ENCODE measurements around the gene KIFC1. TPM values are rescaled to one million over a fixed set of nuclear protein-coding genes. Genes with fewer than 3 reads are reported as not detected.

KIFC1 gene
- total and polyA plus RNA-seq, 4 experiments from 2014 or later: 0.54 to 0.69 (median 0.61) TPM; not detected in 1

DNA sequence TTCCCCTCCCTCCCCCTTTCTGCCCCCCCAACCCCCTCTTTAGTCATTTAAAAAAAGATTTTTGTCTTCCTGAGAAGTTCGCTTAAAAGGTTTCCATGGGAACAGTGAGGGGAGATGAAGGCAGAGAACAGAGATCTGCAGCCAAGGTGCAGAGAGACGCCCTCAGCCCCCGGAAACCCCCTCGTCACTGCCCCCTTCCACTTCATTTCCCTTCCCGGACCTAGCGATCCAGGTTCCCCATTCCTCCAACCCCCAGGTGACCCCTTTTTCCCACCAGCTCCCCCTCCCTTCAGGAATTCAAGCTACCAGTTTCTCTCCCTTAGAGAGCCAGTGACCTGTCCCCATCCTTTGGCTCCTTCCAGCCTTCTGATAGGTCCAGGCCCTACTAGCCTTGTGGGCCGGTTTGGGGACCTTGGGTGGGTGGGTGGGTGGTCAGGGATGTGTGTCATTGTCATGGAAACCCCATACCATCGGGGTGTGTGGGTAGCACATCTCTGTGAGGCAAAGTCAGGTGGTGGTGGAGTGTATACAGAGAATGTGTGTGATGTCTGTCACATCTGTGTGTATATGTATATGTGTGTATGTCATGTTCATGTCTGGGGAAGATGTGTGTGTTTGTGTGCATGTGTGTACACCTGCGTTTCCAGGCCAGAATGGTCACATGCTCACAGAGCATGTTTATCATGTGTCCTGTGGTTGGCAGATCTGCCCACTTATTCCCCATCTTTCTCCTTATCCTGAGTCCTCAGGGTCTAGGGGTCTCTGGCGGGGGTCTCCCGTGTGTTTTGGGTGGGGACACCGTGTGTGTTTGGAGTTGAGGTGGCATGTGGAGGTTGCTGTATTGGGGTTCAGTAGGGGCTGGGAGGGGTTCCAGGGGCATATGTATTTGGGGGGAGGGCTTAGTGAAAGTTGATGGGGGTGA is 35.2 kb downstream of the KIFC1 start:
- ChIA-PET POLR2A (ENCODE audit: partially characterized antibody) (interaction anchor here (0.8 to 4.7 kb wide), 15 partner anchors 10 to 177 kb away, joined by 3 to 64 read pairs (median 14); partner anchors contain the start of genes B3GALT4, BAK1, CUTA and KIFC1), CTCF (ENCODE audit: partially characterized antibody) (interaction anchor here (0.6 to 2.6 kb wide), 5 partner anchors 11 to 157 kb away, joined by 3 to 26 read pairs (median 7); no protein-coding TSS in a partner anchor)
- peaks cover 0 to 2% (median 0%) of the 10 kb centered on the region in 8 donors for H3K9me3 Mint-ChIP-seq
- H3K4me1 Mint-ChIP-seq: peaks cover 59 to 95% (median 66%) of the 10 kb centered on the region in 4 donors
- Histone ChIP-seq H3K4me1 (ENCODE audit: insufficient read depth, low read length) (peaks cover 62% of the 10 kb centered on the region), H3K36me3 (ENCODE audit: insufficient read depth, low read length) (no peaks in the 10 kb centered on the region), H3K27me3 (ENCODE audit: insufficient read depth, low read length) (no peaks in the 10 kb centered on the region), H3K4me3 (ENCODE audit: low read length in 2 of 2) (peak overlapping the region; percentile 48 to 63), H3K27ac (ENCODE audit: low read depth, low read length) (peak overlapping the region; percentile 90), H3K9me3 (ENCODE audit: control insufficient read depth in 1 of 2, low read length in 2 of 2) (no peaks in the 10 kb centered on the region)
- H3K4me3 Mint-ChIP-seq: peak overlapping the region; percentile 84 to 99 (median 94)
- intact Hi-C loops (cut with micrococcal nuclease): loop anchor here (1.0 kb wide), 2 partner anchors 9 to 36 kb away; partner anchors contain the start of genes CUTA and KIFC1
- DNase-seq: peak; percentile 45 to 77 (median 54)
- H3K27me3 Mint-ChIP-seq: no peaks in the 10 kb centered on the region
- peak overlapping the region; percentile 96 to 100 (median 98) for H3K27ac Mint-ChIP-seq
- peaks cover 0 to 10% of the 10 kb centered on the region in 2 donors for H3K36me3 Mint-ChIP-seq

DNA sequence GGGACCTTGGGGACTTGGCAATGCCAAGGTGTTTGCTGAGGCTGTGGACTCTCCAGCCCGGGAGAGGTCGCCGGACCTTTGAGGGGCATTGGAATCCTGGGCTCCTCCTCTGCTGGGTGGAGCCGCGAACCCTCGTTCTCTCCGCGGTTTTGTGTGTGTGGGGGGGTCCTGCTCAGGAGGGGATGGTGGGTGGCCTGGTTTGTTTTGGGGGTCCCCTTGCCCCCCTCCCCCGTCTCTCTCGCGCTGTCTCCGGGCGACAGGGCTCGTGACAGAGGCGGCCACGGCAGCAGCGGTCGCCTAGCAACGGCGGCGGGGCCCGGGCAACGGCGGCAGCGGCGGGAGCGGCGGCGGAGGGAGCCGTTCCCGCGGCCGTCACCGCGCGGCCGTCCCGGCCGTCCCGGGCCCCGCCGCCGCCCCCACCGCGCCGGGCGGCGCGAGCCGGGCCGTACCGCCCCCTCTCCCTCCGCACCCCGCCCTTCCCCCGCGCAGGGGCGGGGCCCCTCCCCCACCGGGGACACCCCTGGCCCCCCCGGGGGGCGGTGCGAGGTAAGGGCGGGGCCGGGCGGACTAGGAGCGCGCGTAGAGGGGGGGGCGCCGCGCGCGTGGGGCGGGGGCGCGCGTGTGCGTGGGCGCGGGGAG is 36.1 kb downstream of the KIFC1 start:
- DNase-seq: peak; percentile 61 to 78 (median 65)
- peaks cover 0 to 2% (median 0%) of the 10 kb centered on the region in 8 donors for H3K9me3 Mint-ChIP-seq
- peak overlapping the region; percentile 96 to 100 (median 98) for H3K27ac Mint-ChIP-seq
- H3K4me1 Mint-ChIP-seq: peaks cover 63 to 95% (median 72%) of the 10 kb centered on the region in 4 donors
- peak overlapping the region; percentile 87 to 99 (median 94) for H3K4me3 Mint-ChIP-seq
- no peaks in the 10 kb centered on the region for H3K27me3 ChIP-seq (ENCODE audit: insufficient read depth, low read length)
- ChIA-PET CTCF (ENCODE audit: partially characterized antibody) (no interaction called here), POLR2A (ENCODE audit: partially characterized antibody) (interaction anchor here (0.8 to 4.1 kb wide), 5 partner anchors 10 to 151 kb away, joined by 3 to 77 read pairs (median 18); partner anchors contain the start of genes B3GALT4, CUTA, PHF1 and SYNGAP1)
- H3K36me3 Mint-ChIP-seq: peaks cover 0 to 11% of the 10 kb centered on the region in 2 donors
- peak overlapping the region; percentile 90 for H3K27ac ChIP-seq (ENCODE audit: low read depth, low read length)
- peaks cover 68% of the 10 kb centered on the region for H3K4me1 ChIP-seq (ENCODE audit: insufficient read depth, low read length)
- intact Hi-C loops (cut with micrococcal nuclease): loop anchor here (2.0 kb wide), 1 partner anchor 143 kb away; no protein-coding TSS in a partner anchor
- peak overlapping the region; percentile 48 to 63 for H3K4me3 ChIP-seq (ENCODE audit: low read length in 2 of 2)
- H3K9me3 ChIP-seq (ENCODE audit: control insufficient read depth in 1 of 2, low read length in 2 of 2): no peaks in the 10 kb centered on the region
- H3K27me3 Mint-ChIP-seq: no peaks in the 10 kb centered on the region
- H3K36me3 ChIP-seq (ENCODE audit: insufficient read depth, low read length): no peaks in the 10 kb centered on the region

DNA sequence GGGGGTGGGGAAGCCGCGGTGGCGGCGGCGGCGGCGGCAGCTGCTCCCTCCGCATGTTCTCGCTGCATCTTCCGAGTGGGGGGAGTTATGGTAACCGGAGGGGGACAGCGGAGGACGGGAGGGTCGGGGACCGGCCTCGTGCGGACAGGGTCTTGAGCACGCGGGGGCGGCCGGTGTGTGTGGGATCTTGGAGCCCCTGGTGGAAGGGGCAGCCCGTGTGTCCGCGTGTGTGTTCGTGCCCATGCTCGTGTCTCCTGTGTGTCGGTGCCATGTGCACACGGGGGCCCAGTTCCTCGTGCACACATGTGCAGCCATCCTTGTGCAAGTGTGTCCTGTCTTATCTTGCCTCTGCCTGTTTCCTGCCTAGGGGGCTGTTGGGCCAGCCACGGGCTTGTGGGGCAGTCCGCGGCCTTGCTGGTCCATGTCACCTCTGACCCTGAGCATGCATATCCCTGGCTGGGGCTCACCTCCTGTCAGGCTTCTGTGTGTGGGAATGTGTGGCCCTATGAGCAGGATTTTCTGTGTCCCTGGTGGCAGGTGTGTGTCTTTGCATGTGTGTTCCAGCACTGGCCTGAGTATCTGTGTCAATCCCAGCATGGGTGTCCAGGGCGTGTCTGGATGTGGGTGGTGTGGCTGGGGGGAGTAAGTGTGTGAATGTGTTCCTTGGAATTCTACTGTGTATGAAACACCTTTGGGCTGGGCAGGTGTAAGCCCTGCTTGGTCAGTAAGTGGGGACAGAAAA is 36.8 kb downstream of the KIFC1 start:
- DNase-seq: peak in 4 of 5 donors; percentile 46 to 56 (median 52)
- Histone ChIP-seq H3K4me3 (ENCODE audit: low read length in 2 of 2) (peak overlapping the region; percentile 21 to 66), H3K27me3 (ENCODE audit: insufficient read depth, low read length) (no peaks in the 10 kb centered on the region), H3K27ac (ENCODE audit: low read depth, low read length) (peak overlapping the region; percentile 76), H3K36me3 (ENCODE audit: insufficient read depth, low read length) (no peaks in the 10 kb centered on the region), H3K9me3 (ENCODE audit: control insufficient read depth in 1 of 2, low read length in 2 of 2) (no peaks in the 10 kb centered on the region), H3K4me1 (ENCODE audit: insufficient read depth, low read length) (peaks cover 68% of the 10 kb centered on the region)
- H3K27me3 Mint-ChIP-seq: no peaks in the 10 kb centered on the region
- H3K4me3 Mint-ChIP-seq: peak overlapping the region; percentile 84 to 94 (median 91)
- H3K27ac Mint-ChIP-seq: peak overlapping the region; percentile 94 to 99 (median 98)
- peaks cover 65 to 94% (median 76%) of the 10 kb centered on the region in 4 donors for H3K4me1 Mint-ChIP-seq
- H3K36me3 Mint-ChIP-seq: peaks cover 0 to 14% of the 10 kb centered on the region in 2 donors
- intact Hi-C loops (cut with micrococcal nuclease): loop anchor here (2.0 kb wide), 1 partner anchor 142 kb away; no protein-coding TSS in a partner anchor
- ChIA-PET CTCF (ENCODE audit: partially characterized antibody) (interaction anchor here (0.8 to 1.8 kb wide), 6 partner anchors 10 to 150 kb away, joined by 3 to 8 read pairs (median 3); partner anchors contain the start of genes CUTA, SYNGAP1 and ZBTB9), POLR2A (ENCODE audit: partially characterized antibody) (interaction anchor here (0.8 to 4.7 kb wide), 15 partner anchors 11 to 457 kb away, joined by 3 to 77 read pairs (median 10); partner anchors contain the start of genes B3GALT4, BAK1, CUTA and PHF1)
- H3K9me3 Mint-ChIP-seq: peaks cover 0 to 2% (median 0%) of the 10 kb centered on the region in 8 donors

DNA sequence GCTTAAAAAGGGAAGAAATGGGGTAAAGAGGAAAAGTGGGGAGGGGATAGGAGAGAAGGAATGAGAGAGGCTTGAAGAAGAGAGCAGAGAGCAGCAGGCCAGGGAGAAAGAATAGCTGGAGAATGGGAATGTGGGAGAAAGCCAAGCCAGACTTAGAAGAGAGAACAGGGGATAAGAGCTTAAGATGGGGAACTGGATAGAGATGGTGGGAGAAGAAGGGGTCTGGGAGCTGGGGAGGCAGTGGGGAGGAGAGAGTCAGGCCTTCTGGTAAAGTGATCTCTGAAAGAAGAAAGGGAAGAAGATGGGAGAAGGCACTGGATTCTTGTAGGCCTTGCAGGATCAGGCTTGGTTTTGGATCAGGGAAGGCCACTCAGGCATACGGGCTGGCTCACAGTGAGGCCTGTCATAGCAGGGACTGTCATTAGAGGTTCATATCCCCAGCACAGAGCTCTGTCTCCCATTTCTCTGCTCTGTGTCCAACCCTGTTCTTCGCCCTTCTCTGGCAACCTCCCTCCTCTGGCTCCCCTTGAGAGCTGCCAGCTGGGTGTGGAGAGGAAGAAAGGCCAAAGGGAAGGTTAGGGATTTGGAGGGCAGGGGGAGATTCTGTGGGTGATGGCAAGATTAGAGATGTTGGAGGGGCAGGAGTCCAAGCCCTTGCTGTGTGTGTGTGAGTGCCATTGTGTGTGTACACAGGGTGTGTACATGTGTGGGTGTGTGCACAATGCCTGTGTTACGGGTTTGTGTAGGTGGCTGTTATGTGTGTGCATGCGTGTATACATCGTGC is 37.5 kb downstream of the KIFC1 start:
- Mint-ChIP-seq H3K4me1 (peaks cover 63 to 86% (median 75%) of the 10 kb centered on the region in 4 donors), H3K36me3 (peaks cover 0 to 18% of the 10 kb centered on the region in 2 donors), H3K27ac (peak overlapping the region; percentile 94 to 99 (median 98)), H3K27me3 (no peaks in the 10 kb centered on the region), H3K9me3 (peaks cover 0 to 2% (median 0%) of the 10 kb centered on the region in 8 donors), H3K4me3 (peak overlapping the region; percentile 84 to 94 (median 91))
- ChIA-PET CTCF (ENCODE audit: partially characterized antibody) (interaction anchor here (0.8 to 1.8 kb wide), 7 partner anchors 10 to 150 kb away, joined by 3 to 8 read pairs (median 3); partner anchors contain the start of genes CUTA, SYNGAP1 and ZBTB9), POLR2A (ENCODE audit: partially characterized antibody) (interaction anchor here (0.9 to 4.7 kb wide), 17 partner anchors 11 to 457 kb away, joined by 3 to 77 read pairs (median 10); partner anchors contain the start of genes B3GALT4, BAK1, CUTA and KIFC1)
- no peaks in the 10 kb centered on the region for H3K27me3 ChIP-seq (ENCODE audit: insufficient read depth, low read length)
- peaks cover 65% of the 10 kb centered on the region for H3K4me1 ChIP-seq (ENCODE audit: insufficient read depth, low read length)
- peak overlapping the region; percentile 54 to 66 for H3K4me3 ChIP-seq (ENCODE audit: low read length in 2 of 2)
- no peak for DNase-seq
- intact Hi-C loops (cut with micrococcal nuclease): loop anchor here (2.0 kb wide), 1 partner anchor 142 kb away; no protein-coding TSS in a partner anchor
- H3K36me3 ChIP-seq (ENCODE audit: insufficient read depth, low read length): no peaks in the 10 kb centered on the region
- peak overlapping the region; percentile 76 for H3K27ac ChIP-seq (ENCODE audit: low read depth, low read length)
- H3K9me3 ChIP-seq (ENCODE audit: control insufficient read depth in 1 of 2, low read length in 2 of 2): no peaks in the 10 kb centered on the region

DNA sequence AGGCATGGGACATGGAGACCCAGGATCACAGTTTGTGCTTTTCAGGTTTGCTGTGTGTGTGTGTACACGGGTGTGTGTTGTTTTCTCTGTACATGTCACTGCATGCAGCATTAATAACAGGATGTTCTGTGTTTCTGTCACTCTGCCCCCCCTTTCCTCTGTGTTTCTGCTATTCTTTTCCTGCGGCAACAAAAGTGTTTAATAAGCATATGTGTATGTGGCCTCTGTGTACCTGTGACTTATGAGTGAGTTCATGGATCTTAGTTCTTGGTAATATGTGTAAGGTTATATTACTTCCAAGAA is 38.1 kb downstream of the KIFC1 start:
- H3K27me3 Mint-ChIP-seq: no peaks in the 10 kb centered on the region
- peaks cover 0 to 21% of the 10 kb centered on the region in 2 donors for H3K36me3 Mint-ChIP-seq
- Histone ChIP-seq H3K27ac (ENCODE audit: low read depth, low read length) (peak overlapping the region; percentile 76), H3K27me3 (ENCODE audit: insufficient read depth, low read length) (no peaks in the 10 kb centered on the region), H3K4me3 (ENCODE audit: low read length in 2 of 2) (peak overlapping the region; percentile 11 to 54), H3K9me3 (ENCODE audit: control insufficient read depth in 1 of 2, low read length in 2 of 2) (no peaks in the 10 kb centered on the region), H3K36me3 (ENCODE audit: insufficient read depth, low read length) (no peaks in the 10 kb centered on the region), H3K4me1 (ENCODE audit: insufficient read depth, low read length) (peaks cover 60% of the 10 kb centered on the region)
- intact Hi-C loops (cut with micrococcal nuclease): loop anchor here (2.0 kb wide), 1 partner anchor 141 kb away; no protein-coding TSS in a partner anchor
- peak overlapping the region; percentile 94 to 99 (median 98) for H3K27ac Mint-ChIP-seq
- peaks cover 0 to 2% (median 0%) of the 10 kb centered on the region in 8 donors for H3K9me3 Mint-ChIP-seq
- peak; percentile 47 to 63 (median 59) for DNase-seq
- H3K4me3 Mint-ChIP-seq: peak overlapping the region; percentile 84 to 94 (median 91)
- ChIA-PET CTCF (ENCODE audit: partially characterized antibody) (interaction anchor here (1.3 to 1.8 kb wide), 6 partner anchors 11 to 152 kb away, joined by 3 to 8 read pairs (median 6); partner anchors contain the start of genes B3GALT4, BAK1, CUTA and SYNGAP1), POLR2A (ENCODE audit: partially characterized antibody) (interaction anchor here (0.9 to 4.7 kb wide), 17 partner anchors 12 to 458 kb away, joined by 3 to 77 read pairs (median 16); partner anchors contain the start of genes B3GALT4, BAK1, CUTA and ITPR3)
- peaks cover 57 to 81% (median 70%) of the 10 kb centered on the region in 4 donors for H3K4me1 Mint-ChIP-seq

All from CD4-positive, alpha-beta memory T cell (primary cell).